ENCODE measurements around the gene LYZL6. TPM values are rescaled to one million over a fixed set of nuclear protein-coding genes. Genes with fewer than 3 reads are reported as not detected.
"Not testable (repeated sequence)": the region's sequence is repeated elsewhere in the genome, so short reads cannot be mapped to it uniquely, and the experiment has no call there.

Gene LYZL6
- total and polyA plus RNA-seq, 12 donors: not detected

- H3K4me1 ChIP-seq: peaks cover 0 to 4% (median 0%) of the 10 kb centered on the region in 9 donors
- TF ChIP-seq, protein P1, sequence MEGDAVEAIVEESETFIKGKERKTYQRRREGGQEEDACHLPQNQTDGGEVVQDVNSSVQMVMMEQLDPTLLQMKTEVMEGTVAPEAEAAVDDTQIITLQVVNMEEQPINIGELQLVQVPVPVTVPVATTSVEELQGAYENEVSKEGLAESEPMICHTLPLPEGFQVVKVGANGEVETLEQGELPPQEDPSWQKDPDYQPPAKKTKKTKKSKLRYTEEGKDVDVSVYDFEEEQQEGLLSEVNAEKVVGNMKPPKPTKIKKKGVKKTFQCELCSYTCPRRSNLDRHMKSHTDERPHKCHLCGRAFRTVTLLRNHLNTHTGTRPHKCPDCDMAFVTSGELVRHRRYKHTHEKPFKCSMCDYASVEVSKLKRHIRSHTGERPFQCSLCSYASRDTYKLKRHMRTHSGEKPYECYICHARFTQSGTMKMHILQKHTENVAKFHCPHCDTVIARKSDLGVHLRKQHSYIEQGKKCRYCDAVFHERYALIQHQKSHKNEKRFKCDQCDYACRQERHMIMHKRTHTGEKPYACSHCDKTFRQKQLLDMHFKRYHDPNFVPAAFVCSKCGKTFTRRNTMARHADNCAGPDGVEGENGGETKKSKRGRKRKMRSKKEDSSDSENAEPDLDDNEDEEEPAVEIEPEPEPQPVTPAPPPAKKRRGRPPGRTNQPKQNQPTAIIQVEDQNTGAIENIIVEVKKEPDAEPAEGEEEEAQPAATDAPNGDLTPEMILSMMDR (IDR thresholded peaks at IDR 0.05): no peak
- intact Hi-C loops (cut with DNase I): loop anchor here in 1 of 10 donors (10.0 kb wide), 1 partner anchor 93 kb away; no protein-coding TSS in a partner anchor
- ATAC-seq: no peak
- H3K9me3 ChIP-seq: no peaks in the 10 kb centered on the region
- H3K27me3 ChIP-seq: peaks cover 0 to 19% (median 6%) of the 10 kb centered on the region in 7 donors
- H3K27ac ChIP-seq: no peak overlapping the region
- 91 to 93% methylated on average over 7 of the region's 7 CpGs for WGBS, 2 donors
- H3K4me3 ChIP-seq: no peak overlapping the region
- no peak for DNase-seq
- no peaks in the 10 kb centered on the region for H3K36me3 ChIP-seq
These were observed 4.6 kb upstream of the LYZL6 start for GRCh38 chr17:35948092-35948491.

DNA sequence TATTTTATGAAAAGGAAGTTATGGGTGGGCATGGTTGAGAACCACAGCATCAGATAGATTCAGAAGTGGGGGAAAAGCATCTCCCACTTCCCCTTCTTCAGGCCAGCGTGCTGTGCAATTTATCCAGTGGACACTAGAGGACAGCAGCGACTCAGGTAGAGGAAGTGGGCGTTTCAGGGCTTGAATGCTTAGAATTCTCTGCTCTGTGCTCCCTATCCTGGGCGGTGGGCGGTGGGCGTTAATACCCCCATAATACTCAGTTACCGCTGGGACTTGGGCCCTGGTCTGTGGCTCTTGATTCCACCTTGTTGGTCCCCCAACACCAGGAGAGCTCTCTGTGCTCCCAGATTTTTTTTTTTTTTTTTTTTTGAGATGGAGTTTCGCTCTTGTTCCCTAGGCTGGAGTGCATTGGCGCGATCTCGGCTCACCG, 3.7 kb upstream of the LYZL6 start:
- 29% methylated on average over 12 of the region's 12 CpGs for WGBS, 2 donors
- Histone ChIP-seq H3K27me3 (peaks cover 0 to 18% (median 7%) of the 10 kb centered on the region in 7 donors), H3K9me3 (no peaks in the 10 kb centered on the region), H3K36me3 (no peaks in the 10 kb centered on the region), H3K4me3 (peak overlapping the region in 5 of 10 donors; percentile 5 to 30 (median 14)), H3K4me1 (peaks cover 0 to 4% (median 0%) of the 10 kb centered on the region in 9 donors), H3K27ac (no peak overlapping the region)
- intact Hi-C loops (cut with DNase I): loop anchor here in 1 of 10 donors (10.0 kb wide), 1 partner anchor 92 kb away; no protein-coding TSS in a partner anchor
- peak; percentile 22 to 32 for DNase-seq
- peak in 5 of 8 donors; percentile 37 to 73 (median 57) for ATAC-seq
- TF ChIP-seq, protein P1 (IDR thresholded peaks at IDR 0.05): peak; percentile 29 to 82 (median 74)

DNA sequence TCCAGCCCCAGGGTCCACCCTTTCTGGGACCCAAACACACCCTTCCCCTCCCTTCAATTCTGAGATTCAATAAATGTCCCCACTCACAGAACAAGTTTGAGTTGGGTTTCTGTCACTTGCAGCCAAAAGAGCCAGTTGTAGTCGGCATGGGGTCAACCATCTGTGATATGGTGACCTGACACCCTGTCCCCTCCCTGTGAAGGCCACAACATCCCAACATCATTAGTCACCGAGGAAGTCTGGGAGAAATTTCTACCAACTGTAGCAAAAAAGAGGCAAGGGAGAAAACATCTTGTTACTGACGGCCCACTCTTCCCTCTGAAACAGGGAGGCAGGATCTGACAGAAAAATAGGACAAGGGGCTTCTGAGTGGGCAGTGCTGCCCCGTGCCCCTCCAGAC, 638 bp upstream of the LYZL6 start:
- intact Hi-C loops (cut with DNase I): loop anchor here in 1 of 10 donors (10.0 kb wide), 1 partner anchor 89 kb away; no protein-coding TSS in a partner anchor
- Histone ChIP-seq H3K27ac (no peak overlapping the region), H3K9me3 (no peaks in the 10 kb centered on the region), H3K4me1 (peaks cover 0 to 4% (median 0%) of the 10 kb centered on the region in 9 donors), H3K4me3 (no peak overlapping the region), H3K27me3 (peaks cover 0 to 18% (median 7%) of the 10 kb centered on the region in 7 donors), H3K36me3 (no peaks in the 10 kb centered on the region)
- DNase-seq (no peak), ATAC-seq (no peak)
- TF ChIP-seq, protein P1 (IDR thresholded peaks at IDR 0.05): no peak
- 80 to 85% methylated on average over 4 of the region's 4 CpGs for WGBS, 2 donors

- H3K27ac ChIP-seq: no peak overlapping the region
- no peak for DNase-seq
- H3K4me1 ChIP-seq: peaks cover 0 to 4% (median 0%) of the 10 kb centered on the region in 9 donors
- H3K9me3 ChIP-seq: no peaks in the 10 kb centered on the region
- no peak overlapping the region for H3K4me3 ChIP-seq
- H3K36me3 ChIP-seq: no peaks in the 10 kb centered on the region
- intact Hi-C loops (cut with DNase I): loop anchor here in 1 of 10 donors (10.0 kb wide), 1 partner anchor 88 kb away; no protein-coding TSS in a partner anchor
- WGBS, 2 donors: 37 to 42% methylated on average over 9 of the region's 9 CpGs
- peaks cover 0 to 18% (median 8%) of the 10 kb centered on the region in 7 donors for H3K27me3 ChIP-seq
- no peak for ATAC-seq
- TF ChIP-seq, protein P1 (IDR thresholded peaks at IDR 0.05): no peak
These were observed 826 bp downstream of the LYZL6 start for GRCh38 chr17:35942588-35943186.

- intact Hi-C loops (cut with DNase I): loop anchor here in 1 of 10 donors (10.0 kb wide), 1 partner anchor 46 kb away; the partner anchor contains the start of genes CCL14 and CCL16
- not testable (repeated sequence) for H3K4me1 ChIP-seq, H3K27me3 ChIP-seq, H3K9me3 ChIP-seq, ATAC-seq, H3K36me3 ChIP-seq, H3K4me3 ChIP-seq, H3K27ac ChIP-seq, DNase-seq
- WGBS, 2 donors: 93 to 98% methylated on average over 3 of the region's 3 CpGs
These were observed 5.0 kb downstream of the LYZL6 start for GRCh38 chr17:35938492-35938891.

Data from heart right ventricle (tissue), 16 donors.